HuH-7.5 (cell line): ENCODE data around the gene GNG12.
A peak's percentile ranks its signal among the peaks of the same experiment; 100 is the strongest.

ENCODE experiments used
- DNase-seq: peaks from one replicate; pipeline ENCODE4 v3.0.0; 2011; ENCODE audit warnings: low spot score

GNG12 gene

GRCh38 chr1:67705735-67706453 is 127.4 kb downstream of the GNG12 start:
- no peak for DNase-seq

- no peak for DNase-seq
These were observed 128.9 kb downstream of the GNG12 start for GRCh38 chr1:67704351-67704750.

GRCh38 chr1:67701876-67702275 is 131.4 kb downstream of the GNG12 start:
- DNase-seq: no peak

- no peak for DNase-seq
These were observed 132.4 kb downstream of the GNG12 start for GRCh38 chr1:67700692-67701410.

GRCh38 chr1:67700220-67700619 is 133.0 kb downstream of the GNG12 start:
- no peak for DNase-seq

- DNase-seq: no peak
These were observed 136.6 kb downstream of the GNG12 start for GRCh38 chr1:67696708-67697107.

- no peak for DNase-seq
These were observed 137.3 kb downstream of the GNG12 start for GRCh38 chr1:67695963-67696362.

GRCh38 chr1:67691712-67692111 is 141.6 kb downstream of the GNG12 start:
- DNase-seq: no peak

GRCh38 chr1:67690411-67690810 is 142.9 kb downstream of the GNG12 start:
- DNase-seq: no peak

GRCh38 chr1:67690018-67690363 is 143.3 kb downstream of the GNG12 start:
- DNase-seq: no peak

- DNase-seq: no peak
These were observed 143.8 kb downstream of the GNG12 start for GRCh38 chr1:67689267-67690017.

- DNase-seq: no peak
These were observed 144.6 kb downstream of the GNG12 start for GRCh38 chr1:67688526-67689219.

GRCh38 chr1:67687649-67688048 is 145.6 kb downstream of the GNG12 start:
- DNase-seq: no peak

GRCh38 chr1:67687198-67687545 is 146.1 kb downstream of the GNG12 start:
- DNase-seq: no peak

- peak; percentile 34 for DNase-seq
These were observed 146.7 kb downstream of the GNG12 start for GRCh38 chr1:67686267-67687197.

- DNase-seq: no peak
These were observed 147.6 kb downstream of the GNG12 start for GRCh38 chr1:67685558-67686266.

GRCh38 chr1:67685067-67685557 is 148.2 kb downstream of the GNG12 start, which contains the start of gene GADD45A:
Gene GADD45A, plus strand, starts transcription at chr1:67685201. Its CDS starts 294 bp downstream, at chr1:67685495.
- peak; percentile 83 for DNase-seq

GRCh38 chr1:67684526-67685066 is 148.7 kb downstream of the GNG12 start:
- no peak for DNase-seq

- no peak for DNase-seq
These were observed 149.3 kb downstream of the GNG12 start for GRCh38 chr1:67683766-67684525.
